H1 (cell line): ENCODE data around the gene RRP7A. TPM values are rescaled to one million over a fixed set of nuclear protein-coding genes. Genes with fewer than 3 reads are reported as not detected.

ENCODE experiments used
- CBX8 ChIP-seq: fragments of 300-800, 300-1000 bp; sonication (generic); IDR thresholded peaks from 2 replicates; pipeline ENCODE4 v1.7.1; 2016; ENCODE audit warnings: low read depth, low read length, borderline replicate concordance
- KDM1A ChIP-seq: fragments of 200-600, 300-600 bp; sonication (generic); IDR thresholded peaks from 2 replicates; pipeline ENCODE4 v1.7.1; 2016; ENCODE audit warnings: mild to moderate bottlenecking, low read length, borderline replicate concordance
- SIRT6 ChIP-seq: IDR thresholded peaks from one replicate; pipeline ENCODE4 v1.7.1; 2012; ENCODE audit warnings: low read length, inconsistent platforms
- ZNF274 ChIP-seq: IDR thresholded peaks from 2 replicates; pipeline ENCODE4 v1.7.0; 2012; ENCODE audit warnings: low read length, borderline replicate concordance; ENCODE audit errors: extremely low read depth
- polyA plus RNA-seq, 7 experiments: library from polyadenylated mRNA; depleted of rRNA in 3 of 7; stranded (reverse) in 5 of 7; unstranded in 2 of 7; fragments of >200 nt in 5 of 7; fragments of 200-250 nt in 2 of 7; gene quantifications; 1 replicate in 5 of 7; 2 replicates in 1 of 7; 4 replicates in 1 of 7; pipeline versions ENCODE4 v1.2.1 to v1.2.3, GENCODE V29; 2011 to 2013; ENCODE audit warnings: missing spikeins in 2 of 7, mixed read lengths in 2 of 7
- total RNA-seq: library from RNA; stranded (reverse); fragmentation: NEBNext Ultra II Directional; extraction: Animal tissue kit (Norgen Biotek cat#: 25700); gene quantifications from 2 replicates; pipeline ENCODE4 v1.2.1, GENCODE V29; 2021

The RRP7A gene
- total and polyA plus RNA-seq, 2 of the 8 experiments (the other 6 are each of a cell fraction or from before 2014, with no cell fraction given), result 18.4 to 49.0 TPM

GRCh38 chr22:42560381-42560780, 40.8 kb upstream of the RRP7A start (continued):
- no peak for TF ChIP-seq CBX8
- TF ChIP-seq SIRT6, result no peak
- TF ChIP-seq ZNF274, result no peak
- no peak for TF ChIP-seq KDM1A
